GM21619 (cell line): ENCODE measurements around the gene FOXP1.
"Not testable (repeated sequence)": the region's sequence is repeated elsewhere in the genome, so short reads cannot be mapped to it uniquely, and the experiment has no call there.

Experiments
- ATAC-seq: cut with Tn5 transposase; IDR thresholded peaks from one replicate; pipeline ENCODE4 v1.9.1; 2021; ENCODE audit not compliant: unreplicated experiment

FOXP1 gene

GRCh38 chr3:71348831-71349230 lies 234.7 kb downstream of the FOXP1 start:
- no peak for ATAC-seq

GRCh38 chr3:71348001-71348632 lies 235.4 kb downstream of the FOXP1 start:
- ATAC-seq, result no peak

- ATAC-seq, result no peak
Observed at GRCh38 chr3:71346061-71346460, 237.5 kb downstream of the FOXP1 start.

GRCh38 chr3:71345429-71346040 lies 238.0 kb downstream of the FOXP1 start:
- ATAC-seq, result no peak

- no peak for ATAC-seq
Observed at GRCh38 chr3:71341721-71342120, 241.8 kb downstream of the FOXP1 start.

GRCh38 chr3:71339049-71339448 lies 244.5 kb downstream of the FOXP1 start:
- no peak for ATAC-seq

GRCh38 chr3:71332813-71333212 lies 250.7 kb downstream of the FOXP1 start:
- no peak for ATAC-seq

- no peak for ATAC-seq
Observed at GRCh38 chr3:71330909-71331308, 252.6 kb downstream of the FOXP1 start.

- ATAC-seq, result no peak
Observed at GRCh38 chr3:71330505-71330904, 253.0 kb downstream of the FOXP1 start.

GRCh38 chr3:71329817-71330216 lies 253.7 kb downstream of the FOXP1 start:
- ATAC-seq, result no peak

- no peak for ATAC-seq
Observed at GRCh38 chr3:71328926-71329325, 254.6 kb downstream of the FOXP1 start.

- no peak for ATAC-seq
Observed at GRCh38 chr3:71327936-71328335, 255.6 kb downstream of the FOXP1 start.

- no peak for ATAC-seq
Observed at GRCh38 chr3:71325715-71326114, 257.8 kb downstream of the FOXP1 start.

- ATAC-seq, result not testable (repeated sequence)
Observed at GRCh38 chr3:71324224-71324623, 259.3 kb downstream of the FOXP1 start.

GRCh38 chr3:71323558-71323957 lies 260.0 kb downstream of the FOXP1 start:
- no peak for ATAC-seq

GRCh38 chr3:71322154-71322553 lies 261.4 kb downstream of the FOXP1 start:
- ATAC-seq, result no peak

- ATAC-seq, result no peak
Observed at GRCh38 chr3:71319771-71320170, 263.8 kb downstream of the FOXP1 start.

GRCh38 chr3:71318458-71318827 lies 265.1 kb downstream of the FOXP1 start:
- ATAC-seq, result no peak

GRCh38 chr3:71317749-71318457 lies 265.6 kb downstream of the FOXP1 start:
- ATAC-seq, result no peak

GRCh38 chr3:71317140-71317539 lies 266.4 kb downstream of the FOXP1 start:
- no peak for ATAC-seq

GRCh38 chr3:71316066-71316777 lies 267.3 kb downstream of the FOXP1 start:
- ATAC-seq, result no peak

GRCh38 chr3:71315431-71315830 lies 268.1 kb downstream of the FOXP1 start:
- no peak for ATAC-seq
